K562 (cell line): Measurements from ENCODE around the gene CDC123. TPM values are rescaled to one million over a fixed set of nuclear protein-coding genes. Genes with fewer than 3 reads are reported as not detected.

Source experiments
- ATF1 ChIP-seq, 2 experiments: fragments of 450-650 bp in 1 of 2; IDR thresholded peaks; 2 replicates each; pipeline ENCODE4 v1.6.1; 2016; ENCODE audit warnings: missing compliant biosample characterization in 1 of 2, missing genetic modification characterization in 1 of 2
- CBFA2T3 ChIP-seq: fragments of 450-650 bp; IDR thresholded peaks from 2 replicates; pipeline ENCODE4 v1.6.1; 2017
- CBX5 ChIP-seq: IDR thresholded peaks from 2 replicates; pipeline ENCODE4 v1.6.1; 2014; ENCODE audit warnings: low read depth, borderline replicate concordance
- FOXA1 ChIP-seq: fragments of 450-650 bp; IDR thresholded peaks from 2 replicates; pipeline ENCODE4 v1.6.1; 2016; ENCODE audit warnings: mild to moderate bottlenecking, borderline replicate concordance
- HEY1 ChIP-seq: fragments of 250-450 bp; sonication (Bioruptor Pico); IDR thresholded peaks from 2 replicates; pipeline ENCODE4 v1.5.0; 2020; ENCODE audit warnings: mild to moderate bottlenecking, moderate library complexity, borderline replicate concordance
- SUPT5H ChIP-seq: fragments of 450-650 bp; IDR thresholded peaks from 2 replicates; pipeline ENCODE4 v1.6.1; 2016
- TEAD4 ChIP-seq, 2 experiments: sonication (generic) in 1 of 2; formaldehyde crosslinking in 1 of 2; IDR thresholded peaks; 2 replicates each; pipeline versions ENCODE4 v1.6.1 to v1.8.0; 2012 to 2022; ENCODE audit warnings: borderline replicate concordance in 1 of 2, inconsistent platforms in 1 of 2, low read length in 1 of 2, mild to moderate bottlenecking in 1 of 2, missing genetic modification reagents in 1 of 2
- THRAP3 ChIP-seq: fragments of 450-650 bp; IDR thresholded peaks from 2 replicates; pipeline ENCODE4 v1.6.1; 2016; ENCODE audit warnings: mild to moderate bottlenecking, inconsistent platforms, borderline replicate concordance
- ZFP1 ChIP-seq: fragments of 450-650 bp; formaldehyde crosslinking; IDR thresholded peaks from 2 replicates; pipeline ENCODE4 v1.4.0; 2020; ENCODE audit warnings: mild to moderate bottlenecking, mixed read lengths
- ZNF133 ChIP-seq: fragments of 250-450 bp; sonication (Bioruptor Pico); IDR thresholded peaks from 2 replicates; pipeline ENCODE4 v1.4.0; 2020; ENCODE audit warnings: mild to moderate bottlenecking
- ZNF174 ChIP-seq: fragments of 250-450 bp; sonication (Bioruptor Pico); IDR thresholded peaks from 2 replicates; pipeline ENCODE4 v1.4.0; 2020; ENCODE audit warnings: mild to moderate bottlenecking
- ZNF354B ChIP-seq: fragments of 250-450 bp; sonication (Bioruptor Pico); IDR thresholded peaks from 2 replicates; pipeline ENCODE4 v1.4.0; 2020
- ZNF507 ChIP-seq: conservative IDR thresholded peaks from 2 replicates; pipeline ENCODE4 v1.6.1; 2017; ENCODE audit warnings: missing genetic modification characterization, missing compliant biosample characterization
- ZNF785 ChIP-seq: fragments of 250-450 bp; sonication (Bioruptor Pico); IDR thresholded peaks from 2 replicates; pipeline ENCODE4 v1.4.0; 2020; ENCODE audit warnings: mild to moderate bottlenecking
- ZSCAN32 ChIP-seq: fragments of 450-650 bp; formaldehyde crosslinking; IDR thresholded peaks from 2 replicates; pipeline ENCODE4 v1.4.0; 2020; ENCODE audit warnings: mild to moderate bottlenecking, moderate library complexity
- polyA plus RNA-seq, 8 experiments: library from polyadenylated mRNA; depleted of rRNA in 4 of 8; stranded (reverse) in 5 of 8; unstranded in 3 of 8; fragments of >200 nt; fragmentation: Nextera tagmentation in 2 of 8; fragmentation: Illumina TruSeq in 1 of 8; extraction: Ambion mirVana in 2 of 8; extraction: Trizol in 1 of 8; gene quantifications; 2 replicates each; pipeline versions ENCODE4 v1.2.1 to v1.2.3, GENCODE V29; 2011 to 2014; ENCODE audit warnings: inconsistent platforms in 1 of 8, missing spikeins in 1 of 8
- total RNA-seq, 7 experiments: library from RNA; depleted of rRNA in 6 of 7; stranded (reverse); fragments of >200 nt in 6 of 7; fragmentation: Illumina TruSeq in 2 of 7; extraction: Trizol in 2 of 7; gene quantifications; 2 replicates each; pipeline versions ENCODE4 v1.2.1 to v1.2.3, GENCODE V29; 2011 to 2021; ENCODE audit warnings: low replicate concordance in 1 of 7
- TF ChIP-seq, protein P1 (sequence below), 3 experiments: fragments of 200-800 bp in 1 of 3; fragments of 250-450 bp in 1 of 3; fragments of 450-650 bp in 1 of 3; sonication (Bioruptor Pico) in 1 of 3; sonication (Bioruptor generic) in 1 of 3; formaldehyde crosslinking in 1 of 3; IDR thresholded peaks; 2 replicates each; pipeline versions ENCODE4 v1.6.1 to v1.8.0; 2016 to 2022; ENCODE audit warnings: mild to moderate bottlenecking in 2 of 3, missing genetic modification characterization in 2 of 3, missing compliant biosample characterization in 1 of 3, moderate library complexity in 1 of 3
- TF ChIP-seq, protein P2 (sequence below): IDR thresholded peaks from 2 replicates; pipeline ENCODE4 v1.6.1; 2011; ENCODE audit not compliant: insufficient read length; ENCODE audit errors: extremely low read depth
- TF ChIP-seq, protein P3 (sequence below): fragments of 250-450 bp; sonication (Bioruptor Pico); IDR thresholded peaks from 2 replicates; pipeline ENCODE4 v1.5.0; 2021
- TF ChIP-seq, protein P4 (sequence below): fragments of 250-450 bp; sonication (Bioruptor Pico); IDR thresholded peaks from 2 replicates; pipeline ENCODE4 v1.4.0; 2020; ENCODE audit warnings: mild to moderate bottlenecking, moderate library complexity
- TF ChIP-seq, protein P5 (sequence below): sonication (generic); formaldehyde crosslinking; IDR thresholded peaks from 2 replicates; pipeline ENCODE4 v1.8.1; 2023; ENCODE audit warnings: mild to moderate bottlenecking, missing genetic modification reagents
- TF ChIP-seq, protein P6 (sequence below): fragments of 250-450 bp; sonication (Bioruptor Pico); IDR thresholded peaks from 2 replicates; pipeline ENCODE4 v1.8.0; 2022; ENCODE audit warnings: inconsistent platforms, mild to moderate bottlenecking, moderate library complexity, borderline replicate concordance

Gene CDC123
- total and polyA plus RNA-seq, 9 of the 15 experiments (the other 6 are each of a cell fraction or from before 2014, with no cell fraction given), result 137 to 288 (median 175) TPM

DNA sequence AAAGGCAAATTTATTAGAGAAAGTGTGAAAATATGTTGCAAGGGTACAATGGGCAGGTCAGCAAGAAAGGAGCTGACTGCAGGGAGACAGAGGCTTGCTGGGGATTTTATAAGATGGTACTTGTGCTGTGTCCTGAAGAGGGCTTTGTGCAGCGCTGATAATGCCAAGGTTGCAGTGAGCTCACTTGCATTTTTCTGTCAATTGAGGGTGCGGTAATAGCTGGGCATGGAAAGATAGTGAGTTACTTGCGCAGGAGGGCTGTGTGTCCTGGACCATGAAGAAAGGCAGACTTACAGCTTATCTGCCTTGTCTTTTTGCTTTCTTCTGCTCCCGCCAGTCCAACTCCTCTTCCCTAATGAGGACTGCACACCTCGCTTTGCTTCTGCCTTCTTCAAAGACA lies 12.5 kb downstream of the CDC123 start (continued):
- TF ChIP-seq THRAP3, result no peak
- TF ChIP-seq, protein P1, sequence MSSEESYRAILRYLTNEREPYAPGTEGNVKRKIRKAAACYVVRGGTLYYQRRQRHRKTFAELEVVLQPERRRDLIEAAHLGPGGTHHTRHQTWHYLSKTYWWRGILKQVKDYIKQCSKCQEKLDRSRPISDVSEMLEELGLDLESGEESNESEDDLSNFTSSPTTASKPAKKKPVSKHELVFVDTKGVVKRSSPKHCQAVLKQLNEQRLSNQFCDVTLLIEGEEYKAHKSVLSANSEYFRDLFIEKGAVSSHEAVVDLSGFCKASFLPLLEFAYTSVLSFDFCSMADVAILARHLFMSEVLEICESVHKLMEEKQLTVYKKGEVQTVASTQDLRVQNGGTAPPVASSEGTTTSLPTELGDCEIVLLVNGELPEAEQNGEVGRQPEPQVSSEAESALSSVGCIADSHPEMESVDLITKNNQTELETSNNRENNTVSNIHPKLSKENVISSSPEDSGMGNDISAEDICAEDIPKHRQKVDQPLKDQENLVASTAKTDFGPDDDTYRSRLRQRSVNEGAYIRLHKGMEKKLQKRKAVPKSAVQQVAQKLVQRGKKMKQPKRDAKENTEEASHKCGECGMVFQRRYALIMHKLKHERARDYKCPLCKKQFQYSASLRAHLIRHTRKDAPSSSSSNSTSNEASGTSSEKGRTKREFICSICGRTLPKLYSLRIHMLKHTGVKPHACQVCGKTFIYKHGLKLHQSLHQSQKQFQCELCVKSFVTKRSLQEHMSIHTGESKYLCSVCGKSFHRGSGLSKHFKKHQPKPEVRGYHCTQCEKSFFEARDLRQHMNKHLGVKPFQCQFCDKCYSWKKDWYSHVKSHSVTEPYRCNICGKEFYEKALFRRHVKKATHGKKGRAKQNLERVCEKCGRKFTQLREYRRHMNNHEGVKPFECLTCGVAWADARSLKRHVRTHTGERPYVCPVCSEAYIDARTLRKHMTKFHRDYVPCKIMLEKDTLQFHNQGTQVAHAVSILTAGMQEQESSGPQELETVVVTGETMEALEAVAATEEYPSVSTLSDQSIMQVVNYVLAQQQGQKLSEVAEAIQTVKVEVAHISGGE (CRISPR knock-in tag; IDR thresholded peaks at IDR 0.05), result no peak
- no peak for TF ChIP-seq SUPT5H
- TF ChIP-seq, protein P2, sequence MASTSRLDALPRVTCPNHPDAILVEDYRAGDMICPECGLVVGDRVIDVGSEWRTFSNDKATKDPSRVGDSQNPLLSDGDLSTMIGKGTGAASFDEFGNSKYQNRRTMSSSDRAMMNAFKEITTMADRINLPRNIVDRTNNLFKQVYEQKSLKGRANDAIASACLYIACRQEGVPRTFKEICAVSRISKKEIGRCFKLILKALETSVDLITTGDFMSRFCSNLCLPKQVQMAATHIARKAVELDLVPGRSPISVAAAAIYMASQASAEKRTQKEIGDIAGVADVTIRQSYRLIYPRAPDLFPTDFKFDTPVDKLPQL, result no peak
- no peak for TF ChIP-seq FOXA1
- TF ChIP-seq ZNF785 (CRISPR knock-in tag), result no peak
- TF ChIP-seq ZNF133, result no peak
- no peak for TF ChIP-seq ZFP1 (CRISPR knock-in tag)
- TF ChIP-seq, protein P3, sequence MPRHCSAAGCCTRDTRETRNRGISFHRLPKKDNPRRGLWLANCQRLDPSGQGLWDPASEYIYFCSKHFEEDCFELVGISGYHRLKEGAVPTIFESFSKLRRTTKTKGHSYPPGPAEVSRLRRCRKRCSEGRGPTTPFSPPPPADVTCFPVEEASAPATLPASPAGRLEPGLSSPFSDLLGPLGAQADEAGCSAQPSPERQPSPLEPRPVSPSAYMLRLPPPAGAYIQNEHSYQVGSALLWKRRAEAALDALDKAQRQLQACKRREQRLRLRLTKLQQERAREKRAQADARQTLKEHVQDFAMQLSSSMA (CRISPR knock-in tag), result no peak
- peak; percentile 81 for TF ChIP-seq TEAD4 (IDR thresholded peaks at IDR 0.05; ENCODE audit: low read length)
- TF ChIP-seq TEAD4 (CRISPR knock-in tag; IDR thresholded peaks at IDR 0.05; ENCODE audit: borderline replicate concordance), result no peak
- TF ChIP-seq CBX5, result 0 out of 2 replicates have a peak, but pooled peaks have one; percentile 59
- TF ChIP-seq ZNF507, result no peak
- TF ChIP-seq, protein P4, sequence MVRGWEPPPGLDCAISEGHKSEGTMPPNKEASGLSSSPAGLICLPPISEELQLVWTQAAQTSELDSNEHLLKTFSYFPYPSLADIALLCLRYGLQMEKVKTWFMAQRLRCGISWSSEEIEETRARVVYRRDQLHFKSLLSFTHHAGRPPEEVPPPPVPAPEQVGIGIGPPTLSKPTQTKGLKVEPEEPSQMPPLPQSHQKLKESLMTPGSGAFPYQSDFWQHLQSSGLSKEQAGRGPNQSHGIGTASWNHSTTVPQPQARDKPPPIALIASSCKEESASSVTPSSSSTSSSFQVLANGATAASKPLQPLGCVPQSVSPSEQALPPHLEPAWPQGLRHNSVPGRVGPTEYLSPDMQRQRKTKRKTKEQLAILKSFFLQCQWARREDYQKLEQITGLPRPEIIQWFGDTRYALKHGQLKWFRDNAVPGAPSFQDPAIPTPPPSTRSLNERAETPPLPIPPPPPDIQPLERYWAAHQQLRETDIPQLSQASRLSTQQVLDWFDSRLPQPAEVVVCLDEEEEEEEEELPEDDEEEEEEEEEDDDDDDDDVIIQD (CRISPR knock-in tag), result no peak
- TF ChIP-seq, protein P5, sequence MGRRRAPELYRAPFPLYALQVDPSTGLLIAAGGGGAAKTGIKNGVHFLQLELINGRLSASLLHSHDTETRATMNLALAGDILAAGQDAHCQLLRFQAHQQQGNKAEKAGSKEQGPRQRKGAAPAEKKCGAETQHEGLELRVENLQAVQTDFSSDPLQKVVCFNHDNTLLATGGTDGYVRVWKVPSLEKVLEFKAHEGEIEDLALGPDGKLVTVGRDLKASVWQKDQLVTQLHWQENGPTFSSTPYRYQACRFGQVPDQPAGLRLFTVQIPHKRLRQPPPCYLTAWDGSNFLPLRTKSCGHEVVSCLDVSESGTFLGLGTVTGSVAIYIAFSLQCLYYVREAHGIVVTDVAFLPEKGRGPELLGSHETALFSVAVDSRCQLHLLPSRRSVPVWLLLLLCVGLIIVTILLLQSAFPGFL, result no peak
- no peak for TF ChIP-seq ZNF354B (CRISPR knock-in tag)
- TF ChIP-seq ATF1 (CRISPR knock-in tag; IDR thresholded peaks at IDR 0.05), result no peak
- 0 out of 2 replicates have a peak, but pooled peaks have one; percentile 19 for TF ChIP-seq ATF1 (tag; IDR thresholded peaks at IDR 0.05)
- TF ChIP-seq HEY1, result no peak
- TF ChIP-seq, protein P6, sequence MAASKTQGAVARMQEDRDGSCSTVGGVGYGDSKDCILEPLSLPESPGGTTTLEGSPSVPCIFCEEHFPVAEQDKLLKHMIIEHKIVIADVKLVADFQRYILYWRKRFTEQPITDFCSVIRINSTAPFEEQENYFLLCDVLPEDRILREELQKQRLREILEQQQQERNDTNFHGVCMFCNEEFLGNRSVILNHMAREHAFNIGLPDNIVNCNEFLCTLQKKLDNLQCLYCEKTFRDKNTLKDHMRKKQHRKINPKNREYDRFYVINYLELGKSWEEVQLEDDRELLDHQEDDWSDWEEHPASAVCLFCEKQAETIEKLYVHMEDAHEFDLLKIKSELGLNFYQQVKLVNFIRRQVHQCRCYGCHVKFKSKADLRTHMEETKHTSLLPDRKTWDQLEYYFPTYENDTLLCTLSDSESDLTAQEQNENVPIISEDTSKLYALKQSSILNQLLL, result no peak
- TF ChIP-seq ZSCAN32 (CRISPR knock-in tag), result no peak
- no peak for TF ChIP-seq ZNF174
- peak; percentile 95 for TF ChIP-seq CBFA2T3
